ENCODE measurements around the gene CNIH3.

The CNIH3 gene

GRCh38 chr1:224739997-224740684 lies 124.0 kb downstream of the CNIH3 start:
- no peak for DNase-seq (ENCODE audit: low read depth)

GRCh38 chr1:224740685-224741052 lies 124.6 kb downstream of the CNIH3 start:
- DNase-seq (ENCODE audit: low read depth) = no peak
- no peak for TF ChIP-seq CTCF (conservative IDR thresholded peaks at IDR 0.05; ENCODE audit: control insufficient read depth, insufficient read depth, low read depth, low read length)
- no peak overlapping the region for H3K4me3 ChIP-seq (ENCODE audit: control insufficient read depth, low read depth, low read length)

More at GRCh38 chr1:224739997-224740684, 124.0 kb downstream of the CNIH3 start:
- H3K4me3 ChIP-seq (ENCODE audit: control insufficient read depth, low read depth, low read length) = no peak overlapping the region
- no peak for TF ChIP-seq CTCF (conservative IDR thresholded peaks at IDR 0.05; ENCODE audit: control insufficient read depth, insufficient read depth, low read depth, low read length)

- no peak for TF ChIP-seq CTCF (conservative IDR thresholded peaks at IDR 0.05; ENCODE audit: control insufficient read depth, insufficient read depth, low read depth, low read length)
- H3K4me3 ChIP-seq (ENCODE audit: control insufficient read depth, low read depth, low read length) = no peak overlapping the region
- DNase-seq (ENCODE audit: low read depth) = no peak
Observed at GRCh38 chr1:224742349-224742748, 126.2 kb downstream of the CNIH3 start.

- DNase-seq (ENCODE audit: low read depth) = no peak
- H3K4me3 ChIP-seq (ENCODE audit: control insufficient read depth, low read depth, low read length) = no peak overlapping the region
- TF ChIP-seq CTCF (conservative IDR thresholded peaks at IDR 0.05; ENCODE audit: control insufficient read depth, insufficient read depth, low read depth, low read length) = no peak
Observed at GRCh38 chr1:224743608-224744164, 127.6 kb downstream of the CNIH3 start.

GRCh38 chr1:224744521-224744920 lies 128.4 kb downstream of the CNIH3 start:
- DNase-seq (ENCODE audit: low read depth) = no peak
- no peak overlapping the region for H3K4me3 ChIP-seq (ENCODE audit: control insufficient read depth, low read depth, low read length)
- TF ChIP-seq CTCF (conservative IDR thresholded peaks at IDR 0.05; ENCODE audit: control insufficient read depth, insufficient read depth, low read depth, low read length) = no peak

- DNase-seq (ENCODE audit: low read depth) = no peak
- TF ChIP-seq CTCF (conservative IDR thresholded peaks at IDR 0.05; ENCODE audit: control insufficient read depth, insufficient read depth, low read depth, low read length) = no peak
- H3K4me3 ChIP-seq (ENCODE audit: control insufficient read depth, low read depth, low read length) = no peak overlapping the region
Observed at GRCh38 chr1:224745394-224745793, 129.3 kb downstream of the CNIH3 start.
